ENCODE results near the gene TIGD6.

Gene TIGD6

GRCh38 chr5:150006318-150006717 lies 5.9 kb upstream of the TIGD6 start:
- intact Hi-C loops (cut with micrococcal nuclease), result no loop called here

GRCh38 chr5:150001660-150002486 lies 1.4 kb upstream of the TIGD6 start:
- H3K9me3 Mint-ChIP-seq, result no peaks in the 10 kb centered on the region
- peaks cover 59% of the 10 kb centered on the region for H3K36me3 Mint-ChIP-seq (ENCODE audit: low read depth)
- H3K27me3 Mint-ChIP-seq, result no peaks in the 10 kb centered on the region
- peak overlapping the region; percentile 93 for H3K4me3 Mint-ChIP-seq
- intact Hi-C loops (cut with micrococcal nuclease), result loop anchor here (2.0 to 5.0 kb wide), 3 partner anchors 41 to 120 kb away; partner anchors contain the start of gene SLC26A2
- H3K27ac Mint-ChIP-seq, result peak overlapping the region; percentile 96
- H3K4me1 Mint-ChIP-seq (ENCODE audit: low read depth), result peaks cover 60% of the 10 kb centered on the region

More at GRCh38 chr5:150006318-150006717, 5.9 kb upstream of the TIGD6 start:
- H3K4me3 Mint-ChIP-seq, result no peak overlapping the region
- H3K36me3 Mint-ChIP-seq (ENCODE audit: low read depth), result peaks cover 83% of the 10 kb centered on the region
- no peaks in the 10 kb centered on the region for H3K27me3 Mint-ChIP-seq
- no peak overlapping the region for H3K27ac Mint-ChIP-seq
- H3K9me3 Mint-ChIP-seq, result no peaks in the 10 kb centered on the region
- peaks cover 40% of the 10 kb centered on the region for H3K4me1 Mint-ChIP-seq (ENCODE audit: low read depth)

- Mint-ChIP-seq H3K4me3 (peak overlapping the region; percentile 93), H3K27me3 (no peaks in the 10 kb centered on the region), H3K36me3 (ENCODE audit: low read depth) (peaks cover 55% of the 10 kb centered on the region), H3K27ac (peak overlapping the region; percentile 96), H3K9me3 (no peaks in the 10 kb centered on the region), H3K4me1 (ENCODE audit: low read depth) (peaks cover 62% of the 10 kb centered on the region)
- intact Hi-C loops (cut with micrococcal nuclease), result loop anchor here (2.0 to 5.0 kb wide), 3 partner anchors 40 to 121 kb away; partner anchors contain the start of gene SLC26A2
Observed at GRCh38 chr5:150000990-150001659, 671 bp upstream of the TIGD6 start.

- peaks cover 68% of the 10 kb centered on the region for H3K4me1 Mint-ChIP-seq (ENCODE audit: low read depth)
- H3K9me3 Mint-ChIP-seq, result no peaks in the 10 kb centered on the region
- H3K36me3 Mint-ChIP-seq (ENCODE audit: low read depth), result peaks cover 55% of the 10 kb centered on the region
- peak overlapping the region; percentile 93 for H3K4me3 Mint-ChIP-seq
- intact Hi-C loops (cut with micrococcal nuclease), result loop anchor here (2.0 to 5.0 kb wide), 3 partner anchors 39 to 122 kb away; partner anchors contain the start of gene SLC26A2
- H3K27ac Mint-ChIP-seq, result peak overlapping the region; percentile 96
- no peaks in the 10 kb centered on the region for H3K27me3 Mint-ChIP-seq
Observed at GRCh38 chr5:149999866-150000255, 593 bp downstream of the TIGD6 start.

GRCh38 chr5:149999359-149999758 lies 1.1 kb downstream of the TIGD6 start:
- H3K4me3 Mint-ChIP-seq, result peak overlapping the region; percentile 93
- H3K36me3 Mint-ChIP-seq (ENCODE audit: low read depth), result peaks cover 52% of the 10 kb centered on the region
- H3K27ac Mint-ChIP-seq, result peak overlapping the region; percentile 96
- intact Hi-C loops (cut with micrococcal nuclease), result no loop called here
- no peaks in the 10 kb centered on the region for H3K27me3 Mint-ChIP-seq
- no peaks in the 10 kb centered on the region for H3K9me3 Mint-ChIP-seq
- H3K4me1 Mint-ChIP-seq (ENCODE audit: low read depth), result peaks cover 66% of the 10 kb centered on the region

GRCh38 chr5:149998281-149998680 lies 2.2 kb downstream of the TIGD6 start:
- Mint-ChIP-seq H3K27ac (no peak overlapping the region), H3K27me3 (no peaks in the 10 kb centered on the region), H3K4me1 (ENCODE audit: low read depth) (peaks cover 56% of the 10 kb centered on the region), H3K36me3 (ENCODE audit: low read depth) (peaks cover 48% of the 10 kb centered on the region), H3K9me3 (no peaks in the 10 kb centered on the region), H3K4me3 (no peak overlapping the region)
- intact Hi-C loops (cut with micrococcal nuclease), result no loop called here

GRCh38 chr5:149996205-149996890 lies 4.1 kb downstream of the TIGD6 start:
- no peaks in the 10 kb centered on the region for H3K27me3 Mint-ChIP-seq
- H3K36me3 Mint-ChIP-seq (ENCODE audit: low read depth), result peaks cover 45% of the 10 kb centered on the region
- no peaks in the 10 kb centered on the region for H3K9me3 Mint-ChIP-seq
- H3K4me1 Mint-ChIP-seq (ENCODE audit: low read depth), result peaks cover 36% of the 10 kb centered on the region
- H3K27ac Mint-ChIP-seq, result peak overlapping the region; percentile 55
- no peak overlapping the region for H3K4me3 Mint-ChIP-seq
- intact Hi-C loops (cut with micrococcal nuclease), result no loop called here

- intact Hi-C loops (cut with micrococcal nuclease), result no loop called here
- Mint-ChIP-seq H3K9me3 (no peaks in the 10 kb centered on the region), H3K27ac (peak overlapping the region; percentile 55)
Observed at GRCh38 chr5:149995385-149996204, 4.9 kb downstream of the TIGD6 start.

GRCh38 chr5:149993471-149993870 lies 7.0 kb downstream of the TIGD6 start:
- Mint-ChIP-seq H3K4me1 (ENCODE audit: low read depth) (peaks cover 16% of the 10 kb centered on the region), H3K36me3 (ENCODE audit: low read depth) (peaks cover 25% of the 10 kb centered on the region)
- intact Hi-C loops (cut with micrococcal nuclease), result no loop called here

More at GRCh38 chr5:149995385-149996204, 4.9 kb downstream of the TIGD6 start:
- no peak overlapping the region for H3K4me3 Mint-ChIP-seq
- peaks cover 35% of the 10 kb centered on the region for H3K4me1 Mint-ChIP-seq (ENCODE audit: low read depth)
- H3K27me3 Mint-ChIP-seq, result no peaks in the 10 kb centered on the region
- peaks cover 39% of the 10 kb centered on the region for H3K36me3 Mint-ChIP-seq (ENCODE audit: low read depth)

GRCh38 chr5:149990518-149991376 lies 9.7 kb downstream of the TIGD6 start:
- Mint-ChIP-seq H3K4me1 (ENCODE audit: low read depth) (peaks cover 3% of the 10 kb centered on the region), H3K27ac (no peak overlapping the region), H3K36me3 (ENCODE audit: low read depth) (peaks cover 18% of the 10 kb centered on the region), H3K9me3 (no peaks in the 10 kb centered on the region), H3K27me3 (no peaks in the 10 kb centered on the region), H3K4me3 (no peak overlapping the region)
- intact Hi-C loops (cut with micrococcal nuclease), result loop anchor here (1.0 kb wide), 1 partner anchor 353 kb away; no protein-coding TSS in a partner anchor

More at GRCh38 chr5:149993471-149993870, 7.0 kb downstream of the TIGD6 start:
- Mint-ChIP-seq H3K4me3 (no peak overlapping the region), H3K27ac (no peak overlapping the region), H3K27me3 (no peaks in the 10 kb centered on the region), H3K9me3 (no peaks in the 10 kb centered on the region)

GRCh38 chr5:149988126-149988525 lies 12.3 kb downstream of the TIGD6 start:
- Mint-ChIP-seq H3K27me3 (no peaks in the 10 kb centered on the region), H3K4me1 (ENCODE audit: low read depth) (no peaks in the 10 kb centered on the region), H3K36me3 (ENCODE audit: low read depth) (peaks cover 9% of the 10 kb centered on the region), H3K4me3 (no peak overlapping the region), H3K9me3 (no peaks in the 10 kb centered on the region), H3K27ac (no peak overlapping the region)
- intact Hi-C loops (cut with micrococcal nuclease), result loop anchor here (5.0 kb wide), 1 partner anchor 151 kb away; no protein-coding TSS in a partner anchor

GRCh38 chr5:149982505-149982904 lies 17.9 kb downstream of the TIGD6 start:
- peaks cover 58% of the 10 kb centered on the region for H3K36me3 Mint-ChIP-seq (ENCODE audit: low read depth)
- no peak overlapping the region for H3K4me3 Mint-ChIP-seq
- no peaks in the 10 kb centered on the region for H3K9me3 Mint-ChIP-seq
- H3K27me3 Mint-ChIP-seq, result no peaks in the 10 kb centered on the region
- H3K4me1 Mint-ChIP-seq (ENCODE audit: low read depth), result no peaks in the 10 kb centered on the region
- intact Hi-C loops (cut with micrococcal nuclease), result no loop called here
- H3K27ac Mint-ChIP-seq, result no peak overlapping the region
